HepG2 (cell line): ENCODE results near the gene FRMD4B. TPM values are rescaled to one million over a fixed set of nuclear protein-coding genes. Genes with fewer than 3 reads are reported as not detected.

Source experiments
- ATAC-seq: fragments of 200-7000 bp; cut with Tn5 transposase; 3 replicates; pipeline ENCODE4 v1.9.1; 2020; ENCODE audit warnings: mild to moderate bottlenecking, moderate library complexity
- BruUV-seq: library from RNA; stranded (reverse); fragments of 400-500 nt; replicated peaks from 2 replicates; lab custom pipeline; 2021; lab: Mats Ljungman, UMichigan
- CTCF ChIA-PET: fragments of 300-600 bp; formaldehyde crosslinking; extraction: SDS; loops from one replicate; lab custom pipeline; 2021; ENCODE audit warnings: low total read pairs, inconsistent platforms, low intra/inter-chr PET ratio; lab: Yijun Ruan, JAX
- POLR2A ChIA-PET: fragments of 350-600 bp; sonication (Branson Sonifier 250); formaldehyde crosslinking; loops from one replicate; lab custom pipeline; 2020; ENCODE audit warnings: antibody characterized with exemption, inconsistent platforms; lab: Yijun Ruan, JAX
- DNase-seq: peaks from one replicate; pipeline ENCODE4 v3.0.0-alpha.2; 2015; ENCODE audit warnings: low spot score
- FAIRE-seq: peaks from 3 replicates; lab custom pipeline; 2011; peaks lifted over from hg19 to GRCh38; lab: Jason Lieb, UNC
- H2AFZ ChIP-seq: one replicate; pipeline ENCODE4 v1.6.1; 2011; ENCODE audit warnings: low read length, inconsistent platforms
- H3K27ac ChIP-seq: fragments of 300-600 bp; 3 replicates; pipeline ENCODE4 v1.8.0; 2011; ENCODE audit warnings: mixed run types, mild to moderate bottlenecking, mixed read lengths, low read length, inconsistent platforms; ENCODE audit not compliant: insufficient read depth; ENCODE audit errors: extremely low read length
- H3K27me3 ChIP-seq, 2 experiments: fragments of 200-600 bp in 1 of 2; 2 replicates in 1 of 2; 3 replicates in 1 of 2; pipeline versions ENCODE4 v1.6.0 to v1.8.0; 2011; ENCODE audit warnings: low read length in 2 of 2, mild to moderate bottlenecking in 2 of 2, moderate library complexity in 2 of 2, inconsistent platforms in 1 of 2; ENCODE audit not compliant: insufficient read depth in 2 of 2, control insufficient read depth in 1 of 2
- H3K36me3 ChIP-seq, 2 experiments: fragments of 200-600 bp in 1 of 2; replicated peaks in 1 of 2; 2 replicates in 1 of 2; 3 replicates in 1 of 2; pipeline versions ENCODE4 v1.5.1 to v1.8.0; 2011; ENCODE audit warnings: low read length in 2 of 2, inconsistent platforms in 1 of 2; ENCODE audit not compliant: insufficient read depth in 2 of 2, control insufficient read depth in 1 of 2
- H3K4me1 ChIP-seq: 2 replicates; pipeline ENCODE4 v1.5.1; 2012; ENCODE audit warnings: low read length, inconsistent platforms; ENCODE audit not compliant: insufficient read depth
- H3K4me2 ChIP-seq: 2 replicates; pipeline ENCODE4 v1.6.0; 2011; ENCODE audit warnings: low read depth, low read length, inconsistent platforms
- H3K4me3 ChIP-seq, 3 experiments: fragments of 200-600 bp in 1 of 3; sonication (generic), shearing (Covaris generic) in 1 of 3; replicated peaks in 1 of 3; 2 replicates each; pipeline ENCODE4 v1.5.1; 2011 to 2016; ENCODE audit warnings: low read length in 3 of 3, inconsistent platforms in 2 of 3, low read depth in 2 of 3, mild to moderate bottlenecking in 2 of 3, control low read depth in 1 of 3, mixed read lengths in 1 of 3; ENCODE audit not compliant: insufficient read depth in 1 of 3
- H3K79me2 ChIP-seq: one replicate; pipeline ENCODE4 v1.6.1; 2011; ENCODE audit warnings: low read length, inconsistent platforms; ENCODE audit not compliant: insufficient read depth
- H3K9ac ChIP-seq: 2 replicates; pipeline ENCODE4 v1.6.0; 2011; ENCODE audit warnings: mild to moderate bottlenecking, low read depth, low read length, inconsistent platforms; ENCODE audit not compliant: insufficient read depth
- H3K9me3 ChIP-seq: 2 replicates; pipeline ENCODE4 v1.5.1; 2012; ENCODE audit warnings: mild to moderate bottlenecking, low read length
- H4K20me1 ChIP-seq: 2 replicates; pipeline ENCODE4 v1.6.0; 2011; ENCODE audit warnings: inconsistent platforms, mild to moderate bottlenecking, low read length, moderate library complexity; ENCODE audit not compliant: insufficient read depth
- HCFC1 ChIP-seq: fragments of 150-350 bp; IDR thresholded peaks from 2 replicates; pipeline ENCODE4 v1.6.1; 2014; ENCODE audit warnings: low read depth, low read length
- RBM39 ChIP-seq: fragments of 200-400 bp; formaldehyde crosslinking; IDR thresholded peaks from one replicate; pipeline ENCODE4 v1.6.1; 2018; ENCODE audit warnings: antibody characterized with exemption, mild to moderate bottlenecking, low read depth, low read length; ENCODE audit not compliant: poor library complexity, severe bottlenecking
- RXRA ChIP-seq: sonication (generic); formaldehyde crosslinking; IDR thresholded peaks from 2 replicates; pipeline ENCODE4 v1.5.1; 2020; ENCODE audit warnings: missing genetic modification reagents
- SMARCE1 ChIP-seq: fragments of 450-650 bp; IDR thresholded peaks from 2 replicates; pipeline ENCODE4 v1.6.1; 2017; ENCODE audit warnings: borderline replicate concordance
- ZKSCAN5 ChIP-seq: sonication (generic); formaldehyde crosslinking; IDR thresholded peaks from 2 replicates; pipeline ENCODE4 v1.5.1; 2020; ENCODE audit warnings: mild to moderate bottlenecking, missing genetic modification reagents
- ZKSCAN8 ChIP-seq: IDR thresholded peaks from 2 replicates; pipeline ENCODE4 v1.6.1; 2016; ENCODE audit warnings: borderline replicate concordance, missing genetic modification reagents, missing compliant biosample characterization
- ZMYM4 ChIP-seq: sonication (generic); formaldehyde crosslinking; IDR thresholded peaks from 2 replicates; pipeline ENCODE4 v1.8.1; 2023; ENCODE audit warnings: mild to moderate bottlenecking, missing genetic modification reagents
- ZNF550 ChIP-seq: sonication (generic); formaldehyde crosslinking; IDR thresholded peaks from 2 replicates; pipeline ENCODE4 v1.4.0; 2020; ENCODE audit warnings: mild to moderate bottlenecking, missing genetic modification reagents, borderline replicate concordance
- ZNF660 ChIP-seq: sonication (generic); formaldehyde crosslinking; IDR thresholded peaks from 2 replicates; pipeline ENCODE4 v1.5.1; 2020; ENCODE audit warnings: mild to moderate bottlenecking, low read depth, missing genetic modification reagents, borderline replicate concordance
- WGBS: methylation state at CpG from one replicate; pipeline ENCODE4 v1.1.6; 2017; ENCODE audit warnings: low lambda C conversion rate; 5-methylcytosine and 5-hydroxymethylcytosine counted together
- in situ Hi-C: cut with HindIII; loops from 2 replicates; pipeline ENCODE4 v1.10.0; 2017; ENCODE audit warnings: low pct_unique_long_range_greater_than_20kb; ENCODE audit not compliant: extremely low pct_ligation_motif_present
- intact Hi-C: fragments of 100-400 bp; cut with micrococcal nuclease; formaldehyde crosslinking; loops from one replicate; pipeline ENCODE4 v1.10.0; 2022; ENCODE audit not compliant: unreplicated experiment
- polyA plus RNA-seq, 8 experiments: library from polyadenylated mRNA; depleted of rRNA in 3 of 8; stranded (reverse) in 7 of 8; unstranded in 1 of 8; fragments of >200 nt; fragmentation: Illumina TruSeq in 4 of 8; extraction: Trizol in 4 of 8; gene quantifications; 2 replicates each; pipeline versions ENCODE4 v1.2.1 to v1.2.3, GENCODE V29; 2011 to 2016; ENCODE audit warnings: low read depth in 4 of 8, missing spikeins in 1 of 8, mixed read lengths in 1 of 8; ENCODE audit not compliant: insufficient read depth in 1 of 8
- total RNA-seq, 5 experiments: library from RNA; depleted of rRNA; stranded (reverse); fragments of >200 nt; fragmentation: Illumina TruSeq; extraction: Trizol; gene quantifications; 2 replicates each; pipeline ENCODE4 v1.2.3, GENCODE V29; 2016; ENCODE audit warnings: low read depth in 1 of 5
- TF ChIP-seq, protein P1 (sequence below): sonication (generic); formaldehyde crosslinking; IDR thresholded peaks from 2 replicates; pipeline ENCODE4 v1.5.0; 2020; ENCODE audit warnings: missing genetic modification reagents
- TF ChIP-seq, protein P2 (sequence below): sonication (generic); formaldehyde crosslinking; IDR thresholded peaks from 2 replicates; pipeline ENCODE4 v1.5.1; 2020; ENCODE audit warnings: missing genetic modification reagents, mild to moderate bottlenecking, borderline replicate concordance

Gene FRMD4B
- total and polyA plus RNA-seq, 2 of the 13 experiments (the other 11 are each of a cell fraction or from before 2014, with no cell fraction given), result 3.0 to 3.3 TPM

- TF ChIP-seq ZNF660, result no peak
- TF ChIP-seq ZKSCAN5 (CRISPR knock-in tag), result no peak
- no peak for TF ChIP-seq RXRA
- no peak for TF ChIP-seq ZNF550 (CRISPR knock-in tag)
Measured at GRCh38 chr3:69328963-69329302, 57.0 kb downstream of the FRMD4B start (continued).

DNA sequence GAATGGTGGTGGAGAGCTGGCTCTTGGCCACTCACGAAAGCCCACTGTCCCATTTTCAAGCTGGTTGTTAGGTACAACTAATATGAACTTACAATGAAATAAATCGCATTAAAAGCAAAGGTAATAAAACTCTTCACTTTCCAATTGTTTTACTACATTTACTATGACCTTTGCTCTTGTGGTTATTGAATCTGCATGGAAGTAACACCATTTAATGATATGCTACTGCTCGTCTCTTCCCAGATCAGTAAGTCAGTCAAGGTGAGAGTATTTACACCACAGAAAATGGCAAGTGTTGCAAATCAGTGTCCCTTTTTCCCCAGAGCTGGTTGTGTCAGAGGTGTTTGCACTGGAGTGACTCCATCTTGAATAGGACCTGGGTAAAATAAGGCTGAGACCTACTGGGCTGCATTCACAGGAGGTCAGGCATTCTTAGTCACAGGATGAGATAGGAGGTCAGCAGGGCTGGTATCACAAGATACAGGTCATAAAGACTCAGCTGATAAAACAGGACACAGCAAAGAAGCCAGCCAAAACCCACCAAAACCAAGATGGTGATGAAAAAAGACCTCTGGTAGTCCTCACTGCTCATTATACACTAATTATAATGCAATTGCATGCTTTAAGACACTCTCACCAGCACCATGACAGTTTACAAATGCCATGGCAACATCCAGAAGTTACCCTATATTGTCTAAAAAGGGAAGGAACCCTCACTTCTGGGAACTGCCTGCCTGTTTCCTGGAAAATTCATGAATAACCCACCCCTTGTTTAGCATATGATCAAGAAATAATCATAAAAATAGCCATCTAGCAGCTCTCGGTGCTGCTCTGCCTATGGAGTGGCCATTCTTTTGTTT is 57.6 kb downstream of the FRMD4B start:
- no peak for FAIRE-seq
- Histone ChIP-seq H3K79me2 (no peaks in the 10 kb centered on the region), H3K9me3 (no peaks in the 10 kb centered on the region), H3K4me1 (no peaks in the 10 kb centered on the region), H2AFZ (no peak overlapping the region), H3K9ac (no peak overlapping the region), H3K4me3 (no peak overlapping the region), H3K27ac (no peak overlapping the region), H4K20me1 (no peaks in the 10 kb centered on the region), H3K36me3 (no peaks in the 10 kb centered on the region), H3K4me2 (no peak overlapping the region), H3K27me3 (no peaks in the 10 kb centered on the region; a peak in 1 of 5 replicates)
- intact Hi-C loops (no loop called here), in situ Hi-C loops (no loop called here)
- no TSS peak for BruUV-seq
- no peak for TF ChIP-seq ZMYM4 (CRISPR knock-in tag)
- WGBS, result 21% methylated on average over 4 of the region's 4 CpGs
- no peak for ATAC-seq
- DNase-seq, result no peak
- CTCF ChIA-PET, result no interaction called here
- POLR2A ChIA-PET, result no interaction called here

DNA sequence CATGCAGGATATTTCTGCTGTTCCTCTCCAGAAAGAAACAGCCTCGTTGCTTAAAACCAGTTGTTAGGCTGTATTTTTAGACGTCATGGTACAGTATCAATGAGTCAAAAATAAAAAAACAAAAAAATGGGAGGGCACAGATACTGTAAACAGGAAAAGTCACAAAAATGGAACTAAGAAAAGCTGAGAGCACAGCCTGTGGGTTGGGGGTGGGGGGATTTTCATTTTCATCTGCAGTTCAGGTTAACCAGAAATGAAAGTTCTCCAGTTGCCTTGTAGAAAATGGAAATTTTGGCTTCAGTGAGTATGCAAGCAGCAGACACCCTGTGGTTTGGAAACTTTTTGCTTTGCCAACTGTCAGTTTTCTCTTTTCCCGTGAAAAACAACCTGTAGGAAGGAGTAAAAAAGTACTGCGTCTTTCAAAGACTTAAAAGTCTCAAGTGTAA is 59.0 kb downstream of the FRMD4B start:
- Histone ChIP-seq H3K27ac (no peak overlapping the region), H3K9ac (no peak overlapping the region), H3K9me3 (no peaks in the 10 kb centered on the region), H4K20me1 (no peaks in the 10 kb centered on the region), H2AFZ (no peak overlapping the region), H3K4me3 (no peak overlapping the region), H3K79me2 (no peaks in the 10 kb centered on the region), H3K27me3 (no peaks in the 10 kb centered on the region; a peak in 1 of 5 replicates), H3K4me2 (no peak overlapping the region), H3K36me3 (no peaks in the 10 kb centered on the region)
- WGBS, result 25% methylated on average over 4 of the region's 4 CpGs
- in situ Hi-C loops, result no loop called here
- POLR2A ChIA-PET, result no interaction called here
- no TSS peak for BruUV-seq
- TF ChIP-seq RXRA (no peak), RBM39 (no peak), SMARCE1 (no peak), HCFC1 (no peak), ZKSCAN8 (CRISPR knock-in tag) (no peak)
- TF ChIP-seq, protein P1, sequence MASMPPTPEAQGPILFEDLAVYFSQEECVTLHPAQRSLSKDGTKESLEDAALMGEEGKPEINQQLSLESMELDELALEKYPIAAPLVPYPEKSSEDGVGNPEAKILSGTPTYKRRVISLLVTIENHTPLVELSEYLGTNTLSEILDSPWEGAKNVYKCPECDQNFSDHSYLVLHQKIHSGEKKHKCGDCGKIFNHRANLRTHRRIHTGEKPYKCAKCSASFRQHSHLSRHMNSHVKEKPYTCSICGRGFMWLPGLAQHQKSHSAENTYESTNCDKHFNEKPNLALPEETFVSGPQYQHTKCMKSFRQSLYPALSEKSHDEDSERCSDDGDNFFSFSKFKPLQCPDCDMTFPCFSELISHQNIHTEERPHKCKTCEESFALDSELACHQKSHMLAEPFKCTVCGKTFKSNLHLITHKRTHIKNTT (CRISPR knock-in tag), result no peak
- TF ChIP-seq, protein P2, sequence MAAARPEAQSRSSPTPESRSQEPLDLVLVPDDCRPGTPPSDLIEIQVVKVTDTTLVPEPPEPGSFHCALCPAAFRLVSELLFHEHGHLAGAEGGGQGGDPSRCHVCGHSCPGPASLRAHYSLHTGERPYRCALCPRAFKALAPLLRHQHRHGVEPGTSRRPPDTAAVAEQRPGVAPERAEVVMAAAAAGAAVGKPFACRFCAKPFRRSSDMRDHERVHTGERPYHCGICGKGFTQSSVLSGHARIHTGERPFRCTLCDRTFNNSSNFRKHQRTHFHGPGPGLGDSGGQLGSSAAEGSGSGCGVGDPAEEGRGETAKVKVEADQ (CRISPR knock-in tag), result no peak
- TF ChIP-seq, all 625 proteins: peak for 0
- CTCF ChIA-PET, result no interaction called here
- H3K4me1 ChIP-seq, result peaks cover 9% of the 10 kb centered on the region
- DNase-seq, result no peak
- intact Hi-C loops, result no loop called here
- no peak for ATAC-seq
- no peak for FAIRE-seq
